HG03139 (cell line): ENCODE data around the gene RMC1.
A peak's percentile ranks its signal among the peaks of the same experiment; 100 is the strongest.
"Not testable (repeated sequence)": the region's sequence is repeated elsewhere in the genome, so short reads cannot be mapped to it uniquely, and the experiment has no call there.

Experiments
- ATAC-seq: cut with Tn5 transposase; IDR thresholded peaks from one replicate; pipeline ENCODE4 v1.9.1; 2021; ENCODE audit not compliant: unreplicated experiment

The RMC1 gene

GRCh38 chr18:23495723-23496440 lies 7.4 kb upstream of the RMC1 start:
- no peak for ATAC-seq

- no peak for ATAC-seq
Measured at GRCh38 chr18:23498117-23498516, 5.2 kb upstream of the RMC1 start.

GRCh38 chr18:23498877-23499276 lies 4.4 kb upstream of the RMC1 start:
- peak; percentile 29 for ATAC-seq

- no peak for ATAC-seq
Measured at GRCh38 chr18:23499291-23499781, 4.0 kb upstream of the RMC1 start.

- no peak for ATAC-seq
Measured at GRCh38 chr18:23501626-23502025, 1.7 kb upstream of the RMC1 start.

GRCh38 chr18:23502516-23503037 lies 734 bp upstream of the RMC1 start:
- ATAC-seq = no peak

GRCh38 chr18:23503963-23504344 lies 643 bp downstream of the RMC1 start:
- no peak for ATAC-seq

- ATAC-seq = peak; percentile 47
Measured at GRCh38 chr18:23504720-23505119, 1.4 kb downstream of the RMC1 start.

- no peak for ATAC-seq
Measured at GRCh38 chr18:23506393-23506792, 3.1 kb downstream of the RMC1 start.

GRCh38 chr18:23510923-23511322 lies 7.6 kb downstream of the RMC1 start:
- ATAC-seq = not testable (repeated sequence)

- ATAC-seq = not testable (repeated sequence)
Measured at GRCh38 chr18:23512216-23512615, 8.9 kb downstream of the RMC1 start.

GRCh38 chr18:23512641-23513040 lies 9.3 kb downstream of the RMC1 start:
- no peak for ATAC-seq

GRCh38 chr18:23515911-23516546 lies 12.7 kb downstream of the RMC1 start:
- ATAC-seq = peak; percentile 80

- no peak for ATAC-seq
Measured at GRCh38 chr18:23519734-23520133, 16.4 kb downstream of the RMC1 start.

GRCh38 chr18:23521271-23521670 lies 18.0 kb downstream of the RMC1 start:
- ATAC-seq = no peak

- no peak for ATAC-seq
Measured at GRCh38 chr18:23521907-23522306, 18.6 kb downstream of the RMC1 start.

GRCh38 chr18:23523429-23524212 lies 20.3 kb downstream of the RMC1 start:
- no peak for ATAC-seq

- ATAC-seq = no peak
Measured at GRCh38 chr18:23524213-23524707, 20.9 kb downstream of the RMC1 start.

GRCh38 chr18:23526501-23527063 lies 23.3 kb downstream of the RMC1 start:
- no peak for ATAC-seq

- ATAC-seq = no peak
Measured at GRCh38 chr18:23528580-23529472, 25.5 kb downstream of the RMC1 start.
